GM12878 (cell line): ENCODE results near the gene HSPA12A. TPM values are rescaled to one million over a fixed set of nuclear protein-coding genes. Genes with fewer than 3 reads are reported as not detected.

Experiments
- ATAC-seq: fragments of 200-7000 bp; cut with Tn5 transposase; 3 replicates; pipeline ENCODE4 v1.9.1; 2020; ENCODE audit warnings: mild to moderate bottlenecking, moderate library complexity
- BruUV-seq: library from RNA; stranded (reverse); fragments of 400-500 nt; replicated peaks from 2 replicates; lab custom pipeline; 2021; lab: Mats Ljungman, UMichigan
- CTCF ChIA-PET: fragments of 300-600 bp; sonication (Branson Sonifier 250); formaldehyde crosslinking; extraction: SDS; loops from one replicate; lab custom pipeline; 2021; ENCODE audit warnings: inconsistent platforms; lab: Yijun Ruan, JAX
- POLR2A ChIA-PET: fragments of 350-600 bp; formaldehyde crosslinking; extraction: SDS; loops from one replicate; lab custom pipeline; 2021; ENCODE audit warnings: inconsistent platforms; lab: Charles Lee
- RAD21 ChIA-PET: fragments of 300-600 bp; sonication (Branson Sonifier 250); formaldehyde crosslinking; loops from one replicate; lab custom pipeline; 2023; ENCODE audit warnings: antibody characterized with exemption; ENCODE audit not compliant: unreplicated experiment; lab: Charles Lee
- SMC1A ChIA-PET: fragments of 300-600 bp; sonication (Branson Sonifier 250); formaldehyde crosslinking; loops from one replicate; lab custom pipeline; 2023; ENCODE audit not compliant: unreplicated experiment, uncharacterized antibody; lab: Charles Lee
- DNase-seq: peaks from one replicate; pipeline ENCODE4 v3.0.0-alpha.2; 2011; ENCODE audit warnings: low read depth, low spot score
- FAIRE-seq: peaks from 3 replicates; lab custom pipeline; 2011; peaks lifted over from hg19 to GRCh38; lab: Jason Lieb, UNC
- H2AFZ ChIP-seq: 2 replicates; pipeline ENCODE4 v1.6.0; 2011; ENCODE audit warnings: low read depth, low read length, control low read depth; ENCODE audit not compliant: control insufficient read depth
- H3K27ac ChIP-seq: 2 replicates; pipeline ENCODE4 v1.5.1; 2011; ENCODE audit warnings: control low read depth; ENCODE audit not compliant: control insufficient read depth, insufficient read depth
- H3K27me3 ChIP-seq, 2 experiments: replicated peaks in 1 of 2; 2 replicates each; pipeline versions ENCODE4 v1.6.0 to v1.6.1; 2011; ENCODE audit warnings: low read length in 1 of 2; ENCODE audit not compliant: control insufficient read depth in 2 of 2, insufficient read depth in 2 of 2
- H3K36me3 ChIP-seq, 2 experiments: 2 replicates each; pipeline ENCODE4 v1.5.1; 2011; ENCODE audit warnings: low read length in 1 of 2; ENCODE audit not compliant: control insufficient read depth in 2 of 2, insufficient read depth in 2 of 2
- H3K4me1 ChIP-seq: 2 replicates; pipeline ENCODE4 v1.6.1; 2011; ENCODE audit warnings: mild to moderate bottlenecking, low read length, moderate library complexity, mixed read lengths; ENCODE audit not compliant: control insufficient read depth, insufficient read depth
- H3K4me2 ChIP-seq: 2 replicates; pipeline ENCODE4 v1.6.0; 2011; ENCODE audit warnings: control low read depth; ENCODE audit not compliant: control insufficient read depth, insufficient read depth
- H3K4me3 ChIP-seq: fragments of 200-600 bp; sonication (generic); 2 replicates; pipeline ENCODE4 v1.5.1; 2016
- H3K79me2 ChIP-seq: 2 replicates; pipeline ENCODE4 v1.6.0; 2011; ENCODE audit warnings: low read length; ENCODE audit not compliant: control insufficient read depth, insufficient read depth
- H3K9ac ChIP-seq: 2 replicates; pipeline ENCODE4 v1.8.0; 2011; ENCODE audit warnings: low read length, control low read depth, mixed read lengths; ENCODE audit not compliant: control insufficient read depth, insufficient read depth
- H3K9me3 ChIP-seq: replicated peaks from 3 replicates; pipeline ENCODE4 v1.5.1; 2011; ENCODE audit warnings: mild to moderate bottlenecking, low read length; ENCODE audit not compliant: control insufficient read depth, insufficient read depth
- H4K20me1 ChIP-seq: 2 replicates; pipeline ENCODE4 v1.6.0; 2011; ENCODE audit not compliant: control insufficient read depth, insufficient read depth
- BMI1 ChIP-seq: fragments of 450-650 bp; IDR thresholded peaks from 2 replicates; pipeline ENCODE4 v1.6.1; 2016; ENCODE audit warnings: mild to moderate bottlenecking, moderate library complexity, borderline replicate concordance
- CBFB ChIP-seq: IDR thresholded peaks from 2 replicates; pipeline ENCODE4 v1.6.1; 2016; ENCODE audit warnings: antibody characterized with exemption, low read depth
- CBX5 ChIP-seq: sonication (generic); IDR thresholded peaks from 2 replicates; pipeline ENCODE4 v1.6.1; 2016; ENCODE audit warnings: low read depth, moderate library complexity, mild to moderate bottlenecking, inconsistent platforms
- IKZF1 ChIP-seq: fragments of 450-650 bp; conservative IDR thresholded peaks from 2 replicates; pipeline ENCODE4 v1.6.1; 2017; ENCODE audit warnings: antibody characterized with exemption, mild to moderate bottlenecking
- MEF2A ChIP-seq: IDR thresholded peaks from 2 replicates; pipeline ENCODE4 v1.6.1; 2011; ENCODE audit warnings: low read depth, mild to moderate bottlenecking, low read length, moderate library complexity; ENCODE audit not compliant: insufficient read depth
- RAD21 ChIP-seq: IDR thresholded peaks from 2 replicates; pipeline ENCODE4 v1.6.1; 2011; ENCODE audit warnings: mild to moderate bottlenecking, low read depth, low read length, moderate library complexity; ENCODE audit not compliant: insufficient read depth
- RBBP5 ChIP-seq: fragments of 200-600 bp; sonication (generic); conservative IDR thresholded peaks from 2 replicates; pipeline ENCODE4 v1.6.1; 2016
- ZBED1 ChIP-seq: IDR thresholded peaks from 2 replicates; pipeline ENCODE4 v1.6.1; 2016; ENCODE audit warnings: borderline replicate concordance
- ZNF592 ChIP-seq: fragments of 450-650 bp; IDR thresholded peaks from 2 replicates; pipeline ENCODE4 v1.6.1; 2017; ENCODE audit warnings: mild to moderate bottlenecking, moderate library complexity
- WGBS: methylation state at CpG from one replicate; pipeline ENCODE4 v1.1.6; 2016; ENCODE audit warnings: low lambda C conversion rate; ENCODE audit not compliant: insufficient replicate concordance, insufficient coverage; ENCODE audit errors: missing lambda C conversion rate; 5-methylcytosine and 5-hydroxymethylcytosine counted together
- in situ Hi-C: fragments of 300-500 bp; cut with MboI; formaldehyde crosslinking; loops from 9 replicates; pipeline ENCODE4 v1.14.3; 2018; ENCODE audit warnings: mixed read lengths
- intact Hi-C: fragments of 100-400 bp; cut with micrococcal nuclease; formaldehyde crosslinking; loops from one replicate; pipeline ENCODE4 v1.14.2; 2022; ENCODE audit not compliant: unreplicated experiment
- polyA plus RNA-seq, 11 experiments: library from polyadenylated mRNA; depleted of rRNA in 4 of 11; unstranded in 6 of 11; stranded (reverse) in 5 of 11; fragments of >200 nt; fragmentation: Nextera tagmentation in 4 of 11; fragmentation: Illumina TruSeq in 1 of 11; extraction: Ambion mirVana in 4 of 11; extraction: Trizol in 1 of 11; gene quantifications; 1 replicate in 1 of 11; 2 replicates in 10 of 11; pipeline versions ENCODE4 v1.2.1 to v1.2.3, GENCODE V29; 2011 to 2016; ENCODE audit warnings: inconsistent platforms in 2 of 11, missing spikeins in 2 of 11, low read depth in 1 of 11
- total RNA-seq, 4 experiments: library from RNA; depleted of rRNA in 3 of 4; stranded (reverse); fragments of >200 nt in 3 of 4; fragmentation: Illumina TruSeq in 1 of 4; extraction: Trizol in 1 of 4; gene quantifications; 2 replicates each; pipeline versions ENCODE4 v1.2.1 to v1.2.3, GENCODE V29; 2013 to 2021
- TF ChIP-seq, protein P1 (sequence below): fragments of 450-650 bp; IDR thresholded peaks from 2 replicates; pipeline ENCODE4 v1.6.1; 2016; ENCODE audit warnings: mild to moderate bottlenecking, moderate library complexity, borderline replicate concordance
- TF ChIP-seq, protein P2 (sequence below): fragments of 450-650 bp; conservative IDR thresholded peaks from 2 replicates; pipeline ENCODE4 v1.6.1; 2017; ENCODE audit warnings: mild to moderate bottlenecking, moderate library complexity

HSPA12A gene
- total and polyA plus RNA-seq, 10 of the 15 experiments (the other 5 are each of a cell fraction or from before 2014, with no cell fraction given) = 0.90 to 20.2 (median 2.8) TPM

DNA sequence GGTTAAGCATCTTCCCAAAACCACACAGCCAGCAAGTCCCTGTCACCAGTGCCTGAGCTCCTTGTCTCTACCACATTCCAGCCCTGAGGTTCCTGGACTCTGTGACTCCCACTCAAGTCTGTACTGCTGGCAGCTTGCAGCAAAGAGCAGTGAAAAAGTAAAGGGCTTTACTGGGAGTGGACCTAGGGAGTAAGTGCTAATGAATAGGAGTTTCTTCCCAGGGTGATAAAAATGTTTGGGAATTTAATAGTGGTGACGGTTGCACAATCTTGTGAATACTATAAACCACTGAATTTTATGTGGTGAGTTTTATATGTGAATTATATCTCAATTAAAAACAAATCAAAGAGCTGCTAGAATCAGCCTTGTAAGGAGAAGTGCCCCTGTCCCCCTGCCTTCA, 22.6 kb downstream of the HSPA12A start (continued):
- no peak for TF ChIP-seq ZNF592
- TF ChIP-seq CBFB = no peak
- no peak for TF ChIP-seq MEF2A
- TF ChIP-seq IKZF1 = no peak

- FAIRE-seq (no peak), ATAC-seq (no peak), DNase-seq (no peak)
- BruUV-seq = no TSS peak
- 45% methylated on average over 2 of the region's 2 CpGs for WGBS
- POLR2A ChIA-PET = no interaction called here
- SMC1A ChIA-PET = no interaction called here
- H3K4me2 ChIP-seq = no peak overlapping the region
- CTCF ChIA-PET = no interaction called here
- H3K27me3 ChIP-seq = peaks cover 0 to 4% of the 10 kb centered on the region in 2 experiments
- RAD21 ChIA-PET = no interaction called here
- H2AFZ ChIP-seq = no peak overlapping the region
- no peak overlapping the region for H3K9ac ChIP-seq
- H3K4me1 ChIP-seq = no peaks in the 10 kb centered on the region
- no peaks in the 10 kb centered on the region for H3K79me2 ChIP-seq
- H3K9me3 ChIP-seq = no peaks in the 10 kb centered on the region
- in situ Hi-C loops (no loop called here), intact Hi-C loops (no loop called here)
- H4K20me1 ChIP-seq = no peaks in the 10 kb centered on the region
- H3K27ac ChIP-seq = no peak overlapping the region
- H3K4me3 ChIP-seq = no peak overlapping the region
- no peaks in the 10 kb centered on the region for H3K36me3 ChIP-seq
- no peak for TF ChIP-seq RBBP5
- TF ChIP-seq CBFB = no peak
- TF ChIP-seq RAD21 = no peak
- TF ChIP-seq, protein P1, sequence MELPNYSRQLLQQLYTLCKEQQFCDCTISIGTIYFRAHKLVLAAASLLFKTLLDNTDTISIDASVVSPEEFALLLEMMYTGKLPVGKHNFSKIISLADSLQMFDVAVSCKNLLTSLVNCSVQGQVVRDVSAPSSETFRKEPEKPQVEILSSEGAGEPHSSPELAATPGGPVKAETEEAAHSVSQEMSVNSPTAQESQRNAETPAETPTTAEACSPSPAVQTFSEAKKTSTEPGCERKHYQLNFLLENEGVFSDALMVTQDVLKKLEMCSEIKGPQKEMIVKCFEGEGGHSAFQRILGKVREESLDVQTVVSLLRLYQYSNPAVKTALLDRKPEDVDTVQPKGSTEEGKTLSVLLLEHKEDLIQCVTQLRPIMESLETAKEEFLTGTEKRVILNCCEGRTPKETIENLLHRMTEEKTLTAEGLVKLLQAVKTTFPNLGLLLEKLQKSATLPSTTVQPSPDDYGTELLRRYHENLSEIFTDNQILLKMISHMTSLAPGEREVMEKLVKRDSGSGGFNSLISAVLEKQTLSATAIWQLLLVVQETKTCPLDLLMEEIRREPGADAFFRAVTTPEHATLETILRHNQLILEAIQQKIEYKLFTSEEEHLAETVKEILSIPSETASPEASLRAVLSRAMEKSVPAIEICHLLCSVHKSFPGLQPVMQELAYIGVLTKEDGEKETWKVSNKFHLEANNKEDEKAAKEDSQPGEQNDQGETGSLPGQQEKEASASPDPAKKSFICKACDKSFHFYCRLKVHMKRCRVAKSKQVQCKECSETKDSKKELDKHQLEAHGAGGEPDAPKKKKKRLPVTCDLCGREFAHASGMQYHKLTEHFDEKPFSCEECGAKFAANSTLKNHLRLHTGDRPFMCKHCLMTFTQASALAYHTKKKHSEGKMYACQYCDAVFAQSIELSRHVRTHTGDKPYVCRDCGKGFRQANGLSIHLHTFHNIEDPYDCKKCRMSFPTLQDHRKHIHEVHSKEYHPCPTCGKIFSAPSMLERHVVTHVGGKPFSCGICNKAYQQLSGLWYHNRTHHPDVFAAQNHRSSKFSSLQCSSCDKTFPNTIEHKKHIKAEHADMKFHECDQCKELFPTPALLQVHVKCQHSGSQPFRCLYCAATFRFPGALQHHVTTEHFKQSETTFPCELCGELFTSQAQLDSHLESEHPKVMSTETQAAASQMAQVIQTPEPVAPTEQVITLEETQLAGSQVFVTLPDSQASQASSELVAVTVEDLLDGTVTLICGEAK = no peak
- TF ChIP-seq ZBED1 = no peak
- no peak for TF ChIP-seq CBX5
- TF ChIP-seq, protein P2, sequence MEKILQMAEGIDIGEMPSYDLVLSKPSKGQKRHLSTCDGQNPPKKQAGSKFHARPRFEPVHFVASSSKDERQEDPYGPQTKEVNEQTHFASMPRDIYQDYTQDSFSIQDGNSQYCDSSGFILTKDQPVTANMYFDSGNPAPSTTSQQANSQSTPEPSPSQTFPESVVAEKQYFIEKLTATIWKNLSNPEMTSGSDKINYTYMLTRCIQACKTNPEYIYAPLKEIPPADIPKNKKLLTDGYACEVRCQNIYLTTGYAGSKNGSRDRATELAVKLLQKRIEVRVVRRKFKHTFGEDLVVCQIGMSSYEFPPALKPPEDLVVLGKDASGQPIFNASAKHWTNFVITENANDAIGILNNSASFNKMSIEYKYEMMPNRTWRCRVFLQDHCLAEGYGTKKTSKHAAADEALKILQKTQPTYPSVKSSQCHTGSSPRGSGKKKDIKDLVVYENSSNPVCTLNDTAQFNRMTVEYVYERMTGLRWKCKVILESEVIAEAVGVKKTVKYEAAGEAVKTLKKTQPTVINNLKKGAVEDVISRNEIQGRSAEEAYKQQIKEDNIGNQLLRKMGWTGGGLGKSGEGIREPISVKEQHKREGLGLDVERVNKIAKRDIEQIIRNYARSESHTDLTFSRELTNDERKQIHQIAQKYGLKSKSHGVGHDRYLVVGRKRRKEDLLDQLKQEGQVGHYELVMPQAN = no peak
- no peak for TF ChIP-seq BMI1
Observed at GRCh38 chr10:116718058-116718457, 24.3 kb downstream of the HSPA12A start.
